Left ventricle myocardium inferior (tissue), 1 donor: ENCODE measurements around the gene FAXDC2. TPM values are rescaled to one million over a fixed set of nuclear protein-coding genes. Genes with fewer than 3 reads are reported as not detected.

Experiments used
- DNase-seq: peaks from one replicate; pipeline ENCODE4 v3.0.0-alpha.2; 2020
- H3K27ac ChIP-seq: fragments of 200-600 bp; replicated peaks from 2 replicates; pipeline ENCODE4 v1.8.0; 2021
- H3K27me3 ChIP-seq: fragments of 200-600 bp; 2 replicates; pipeline ENCODE4 v1.8.0; 2021; ENCODE audit warnings: low read depth
- H3K36me3 ChIP-seq: fragments of 200-600 bp; 2 replicates; pipeline ENCODE4 v1.8.0; 2021
- H3K4me1 ChIP-seq: fragments of 200-600 bp; 2 replicates; pipeline ENCODE4 v1.8.0; 2021
- H3K4me3 ChIP-seq: fragments of 200-600 bp; 2 replicates; pipeline ENCODE4 v1.8.0; 2021; ENCODE audit warnings: mild to moderate bottlenecking, moderate library complexity
- H3K9me3 ChIP-seq: fragments of 200-600 bp; replicated peaks from 2 replicates; pipeline ENCODE4 v1.8.0; 2021
- intact Hi-C: fragments of 100-400 bp; cut with micrococcal nuclease; formaldehyde crosslinking; loops from one replicate; pipeline ENCODE4 v1.11.0; 2022
- total RNA-seq: library from RNA; stranded (reverse); fragmentation: NEBNext Ultra II Directional; extraction: Animal tissue kit (Norgen Biotek cat#: 25700); gene quantifications from one replicate; pipeline ENCODE4 v1.2.1, GENCODE V29; 2021
- TF ChIP-seq, protein P1 (sequence below): fragments of 200-600 bp; IDR thresholded peaks from 2 replicates; pipeline ENCODE4 v1.8.0; 2021; ENCODE audit warnings: antibody characterized with exemption, mild to moderate bottlenecking, borderline replicate concordance
- donor health status: DM: no; HTN: yes; CAD: no; lungs with severe emphysema.

FAXDC2 gene
- total RNA-seq, 1 donor from 2014 or later: 23.5 TPM

DNA sequence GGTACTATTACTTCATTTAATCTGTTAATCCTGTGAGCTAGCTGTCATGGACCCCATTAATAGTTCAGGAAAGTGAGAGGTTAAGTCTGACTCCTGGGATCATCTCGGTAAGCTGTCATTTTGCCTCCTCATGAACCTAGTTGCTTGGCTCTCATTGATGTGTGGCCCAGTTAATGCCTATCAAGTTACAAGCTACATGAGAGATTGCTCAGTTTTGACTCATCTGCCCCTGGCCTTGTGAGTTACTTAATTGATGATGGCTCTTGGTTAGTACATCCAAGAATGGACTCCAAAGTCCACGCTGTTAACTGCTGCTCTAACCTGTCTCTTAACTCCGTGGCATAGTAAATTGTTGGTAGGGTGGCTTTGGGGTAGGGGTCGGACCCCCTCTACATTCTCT lies 71.3 kb downstream of the FAXDC2 start:
- Histone ChIP-seq H3K36me3 (no peaks in the 10 kb centered on the region), H3K4me3 (no peak overlapping the region), H3K27me3 (no peaks in the 10 kb centered on the region), H3K9me3 (no peaks in the 10 kb centered on the region), H3K27ac (peak overlapping the region; percentile 72), H3K4me1 (peaks cover 100% of the 10 kb centered on the region)
- intact Hi-C loops: no loop called here
- no peak for DNase-seq
- TF ChIP-seq, protein P1, sequence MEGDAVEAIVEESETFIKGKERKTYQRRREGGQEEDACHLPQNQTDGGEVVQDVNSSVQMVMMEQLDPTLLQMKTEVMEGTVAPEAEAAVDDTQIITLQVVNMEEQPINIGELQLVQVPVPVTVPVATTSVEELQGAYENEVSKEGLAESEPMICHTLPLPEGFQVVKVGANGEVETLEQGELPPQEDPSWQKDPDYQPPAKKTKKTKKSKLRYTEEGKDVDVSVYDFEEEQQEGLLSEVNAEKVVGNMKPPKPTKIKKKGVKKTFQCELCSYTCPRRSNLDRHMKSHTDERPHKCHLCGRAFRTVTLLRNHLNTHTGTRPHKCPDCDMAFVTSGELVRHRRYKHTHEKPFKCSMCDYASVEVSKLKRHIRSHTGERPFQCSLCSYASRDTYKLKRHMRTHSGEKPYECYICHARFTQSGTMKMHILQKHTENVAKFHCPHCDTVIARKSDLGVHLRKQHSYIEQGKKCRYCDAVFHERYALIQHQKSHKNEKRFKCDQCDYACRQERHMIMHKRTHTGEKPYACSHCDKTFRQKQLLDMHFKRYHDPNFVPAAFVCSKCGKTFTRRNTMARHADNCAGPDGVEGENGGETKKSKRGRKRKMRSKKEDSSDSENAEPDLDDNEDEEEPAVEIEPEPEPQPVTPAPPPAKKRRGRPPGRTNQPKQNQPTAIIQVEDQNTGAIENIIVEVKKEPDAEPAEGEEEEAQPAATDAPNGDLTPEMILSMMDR: no peak

DNA sequence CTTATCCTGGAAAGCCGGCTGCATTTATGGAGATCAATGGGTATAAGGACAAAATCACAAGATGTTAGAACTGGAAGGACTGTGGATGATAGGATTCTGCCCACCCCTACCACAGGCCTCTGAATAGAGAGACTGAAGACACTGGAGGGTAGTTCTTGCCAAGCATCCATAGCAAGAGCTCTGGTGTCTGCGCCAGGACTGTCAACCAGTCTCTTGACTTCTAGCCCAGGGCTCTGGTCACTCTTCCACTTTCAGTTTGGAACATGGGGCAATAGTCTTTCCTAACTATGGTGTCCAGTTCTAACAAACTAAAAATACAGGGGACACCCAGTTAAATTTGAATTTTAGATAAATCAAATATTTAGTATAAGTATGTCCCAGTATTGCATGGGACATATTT lies 71.9 kb downstream of the FAXDC2 start:
- no peaks in the 10 kb centered on the region for H3K36me3 ChIP-seq
- intact Hi-C loops: no loop called here
- H3K9me3 ChIP-seq: no peaks in the 10 kb centered on the region
- TF ChIP-seq, protein P1: no peak
- DNase-seq: no peak
- no peak overlapping the region for H3K4me3 ChIP-seq
- no peaks in the 10 kb centered on the region for H3K27me3 ChIP-seq
- peak overlapping the region; percentile 72 for H3K27ac ChIP-seq
- H3K4me1 ChIP-seq: peaks cover 100% of the 10 kb centered on the region

DNA sequence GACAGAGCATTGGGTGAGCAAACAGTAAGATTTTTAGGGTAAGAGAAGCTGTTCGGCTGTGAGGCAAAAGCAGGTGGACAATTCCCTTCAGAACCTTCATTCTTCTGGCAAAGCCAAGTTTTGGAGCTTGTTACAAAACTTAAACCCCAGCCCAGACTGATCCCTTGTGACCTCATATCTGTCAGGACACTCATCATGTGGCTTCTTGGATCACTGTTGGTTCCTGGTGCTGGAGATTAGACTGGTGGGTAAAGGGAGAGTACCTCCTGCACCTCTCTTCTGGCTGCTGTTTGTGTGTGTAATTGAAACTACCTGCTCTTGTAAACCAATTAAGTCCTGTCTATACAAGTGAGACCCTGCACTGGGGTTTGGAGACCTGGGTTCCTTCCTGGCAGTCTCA lies 74.2 kb downstream of the FAXDC2 start:
- peak overlapping the region; percentile 67 for H3K27ac ChIP-seq

DNA sequence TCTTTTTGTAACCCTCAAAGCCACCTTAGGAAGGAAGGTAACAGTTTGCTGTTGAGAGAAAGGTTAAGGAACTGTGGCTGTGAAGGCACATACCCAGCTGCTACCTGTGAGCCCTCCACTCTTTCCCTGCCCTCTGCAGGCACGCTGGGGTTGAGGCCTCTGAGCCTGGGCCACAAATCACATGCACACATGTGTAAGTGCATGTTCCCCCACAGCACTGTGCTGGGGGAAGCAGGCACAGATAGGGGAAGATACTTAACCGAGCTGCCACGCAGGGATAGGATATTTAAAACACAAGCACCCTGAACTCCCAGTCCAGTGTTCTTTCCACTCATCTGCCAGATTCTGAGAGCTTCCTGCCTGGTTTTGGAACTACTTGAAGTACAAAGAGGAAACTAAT lies 77.1 kb downstream of the FAXDC2 start:
- H3K36me3 ChIP-seq: no peaks in the 10 kb centered on the region
- no peak for DNase-seq
- no peaks in the 10 kb centered on the region for H3K9me3 ChIP-seq
- no peak overlapping the region for H3K4me3 ChIP-seq
- peaks cover 100% of the 10 kb centered on the region for H3K4me1 ChIP-seq
- intact Hi-C loops: no loop called here
- H3K27ac ChIP-seq: peak overlapping the region; percentile 67
- H3K27me3 ChIP-seq: no peaks in the 10 kb centered on the region
- TF ChIP-seq, protein P1: no peak

More for the DNA sequence above, 74.2 kb downstream of the FAXDC2 start:
- intact Hi-C loops: no loop called here
- Histone ChIP-seq H3K27me3 (no peaks in the 10 kb centered on the region), H3K4me3 (no peak overlapping the region), H3K4me1 (peaks cover 100% of the 10 kb centered on the region), H3K36me3 (no peaks in the 10 kb centered on the region), H3K9me3 (no peaks in the 10 kb centered on the region)
- TF ChIP-seq, protein P1: no peak
- no peak for DNase-seq

DNA sequence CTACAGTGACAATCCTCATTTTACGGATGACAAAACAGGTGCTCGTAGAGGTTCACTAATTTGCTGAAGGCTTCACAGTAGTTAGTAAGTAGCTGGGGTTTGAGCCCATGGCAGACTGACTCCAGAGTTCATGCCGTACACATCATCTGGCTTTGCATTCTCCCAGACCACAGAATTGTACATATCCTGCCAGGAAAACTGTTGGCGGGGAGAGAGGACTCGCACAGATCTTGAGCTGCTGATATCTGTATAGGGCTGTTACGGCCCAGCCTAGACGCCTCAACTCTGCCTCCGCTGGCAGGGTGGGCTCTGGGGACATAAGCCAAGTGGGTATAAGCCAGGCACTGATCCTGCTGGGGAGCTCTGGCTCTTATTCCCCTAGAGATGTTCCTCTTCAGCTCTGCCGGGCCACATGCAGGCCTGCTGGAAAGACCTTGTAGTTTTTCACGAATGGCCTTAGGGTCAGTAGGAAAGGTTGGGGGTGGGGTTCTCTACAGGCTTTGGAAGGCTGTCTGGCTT lies 79.0 kb downstream of the FAXDC2 start:
- Histone ChIP-seq H3K27me3 (no peaks in the 10 kb centered on the region), H3K9me3 (no peaks in the 10 kb centered on the region), H3K4me3 (no peak overlapping the region), H3K27ac (peak overlapping the region; percentile 67), H3K36me3 (no peaks in the 10 kb centered on the region), H3K4me1 (peaks cover 100% of the 10 kb centered on the region)
- TF ChIP-seq, protein P1: no peak
- intact Hi-C loops: no loop called here
- no peak for DNase-seq
